Cardiac muscle cell (in vitro differentiated cells and primary cell): ENCODE results near the gene TTLL3. TPM values are rescaled to one million over a fixed set of nuclear protein-coding genes. Genes with fewer than 3 reads are reported as not detected.

ENCODE experiments used
- DNase-seq, 2 donors: peaks; one replicate each; pipeline versions ENCODE4 v3.0.0 to v3.0.0-alpha.2; 2010 to 2017; ENCODE audit warnings: low read depth in 1 of 2, low spot score in 1 of 2
- H3K27ac ChIP-seq: fragments of 200-600 bp; sonication (generic); 2 replicates; pipeline ENCODE4 v1.5.1; 2016
- H3K27me3 ChIP-seq: fragments of 200-600 bp; sonication (generic); 2 replicates; pipeline ENCODE4 v1.6.0; 2016; ENCODE audit warnings: control low read depth
- H3K36me3 ChIP-seq: fragments of 200-600 bp; sonication (generic); 2 replicates; pipeline ENCODE4 v1.5.1; 2016; ENCODE audit warnings: control low read depth
- H3K4me1 ChIP-seq: fragments of 200-600 bp; sonication (generic); 2 replicates; pipeline ENCODE4 v1.8.1; 2017; ENCODE audit warnings: low read depth, mild to moderate bottlenecking, mixed run types
- H3K4me3 ChIP-seq: fragments of 200-600 bp; sonication (generic); 2 replicates; pipeline ENCODE4 v1.5.1; 2016; ENCODE audit warnings: mild to moderate bottlenecking
- H3K9me3 ChIP-seq: fragments of 200-600 bp; sonication (generic); 2 replicates; pipeline ENCODE4 v1.5.1; 2017; ENCODE audit warnings: low read depth, mild to moderate bottlenecking, control low read depth
- CTCF ChIP-seq: IDR thresholded peaks from 2 replicates; pipeline ENCODE4 v1.5.1; 2012; ENCODE audit warnings: low read depth, mild to moderate bottlenecking, low read length
- polyA plus RNA-seq: library from polyadenylated mRNA; unstranded; fragments of >200 nt; fragmentation: Nextera tagmentation; extraction: Ambion mirVana; gene quantifications from 2 replicates; pipeline ENCODE4 v1.2.1, GENCODE V29; 2016
- total RNA-seq: library from RNA; depleted of rRNA; stranded (reverse); fragments of >200 nt; gene quantifications from 2 replicates; pipeline ENCODE4 v1.2.3, GENCODE V29; 2016

TTLL3 gene
- total and polyA plus RNA-seq, 2 experiments from 2014 or later, result 29.4 to 59.6 TPM

- no peak overlapping the region for H3K27ac ChIP-seq
- no peak for TF ChIP-seq CTCF
- DNase-seq, result no peak
- H3K36me3 ChIP-seq, result peaks cover 28% of the 10 kb centered on the region
- H3K9me3 ChIP-seq, result no peaks in the 10 kb centered on the region
- no peak overlapping the region for H3K4me3 ChIP-seq
- H3K4me1 ChIP-seq, result no peaks in the 10 kb centered on the region
- H3K27me3 ChIP-seq, result no peaks in the 10 kb centered on the region
Measured at GRCh38 chr3:9786209-9786739, 23.8 kb upstream of the TTLL3 start.

- DNase-seq, result no peak
- Histone ChIP-seq H3K27me3 (no peaks in the 10 kb centered on the region), H3K9me3 (no peaks in the 10 kb centered on the region), H3K36me3 (peaks cover 26% of the 10 kb centered on the region), H3K4me3 (no peak overlapping the region), H3K4me1 (peaks cover 5% of the 10 kb centered on the region), H3K27ac (peak overlapping the region; percentile 6)
- peak; percentile 47 for TF ChIP-seq CTCF
Measured at GRCh38 chr3:9786825-9787669, 23.0 kb upstream of the TTLL3 start.

- TF ChIP-seq CTCF, result no peak
- Histone ChIP-seq H3K36me3 (peaks cover 19% of the 10 kb centered on the region), H3K27ac (peak overlapping the region; percentile 6), H3K9me3 (no peaks in the 10 kb centered on the region), H3K4me1 (peaks cover 5% of the 10 kb centered on the region), H3K4me3 (no peak overlapping the region), H3K27me3 (no peaks in the 10 kb centered on the region)
- no peak for DNase-seq
Measured at GRCh38 chr3:9787714-9788113, 22.3 kb upstream of the TTLL3 start.

GRCh38 chr3:9791127-9791526, 18.9 kb upstream of the TTLL3 start:
- no peak for TF ChIP-seq CTCF
- no peak for DNase-seq
- Histone ChIP-seq H3K36me3 (peaks cover 3% of the 10 kb centered on the region), H3K4me3 (no peak overlapping the region), H3K27ac (peak overlapping the region; percentile 100), H3K27me3 (no peaks in the 10 kb centered on the region), H3K4me1 (peaks cover 13% of the 10 kb centered on the region), H3K9me3 (no peaks in the 10 kb centered on the region)

- DNase-seq, result no peak
- H3K27me3 ChIP-seq, result no peaks in the 10 kb centered on the region
- no peaks in the 10 kb centered on the region for H3K36me3 ChIP-seq
- no peak for TF ChIP-seq CTCF
- H3K4me1 ChIP-seq, result peaks cover 13% of the 10 kb centered on the region
- peak overlapping the region; percentile 100 for H3K27ac ChIP-seq
- peak overlapping the region; percentile 87 for H3K4me3 ChIP-seq
- no peaks in the 10 kb centered on the region for H3K9me3 ChIP-seq
Measured at GRCh38 chr3:9791790-9792404, 18.2 kb upstream of the TTLL3 start.
